ENCODE results near the gene SLC10A3.

Gene SLC10A3, protein sequence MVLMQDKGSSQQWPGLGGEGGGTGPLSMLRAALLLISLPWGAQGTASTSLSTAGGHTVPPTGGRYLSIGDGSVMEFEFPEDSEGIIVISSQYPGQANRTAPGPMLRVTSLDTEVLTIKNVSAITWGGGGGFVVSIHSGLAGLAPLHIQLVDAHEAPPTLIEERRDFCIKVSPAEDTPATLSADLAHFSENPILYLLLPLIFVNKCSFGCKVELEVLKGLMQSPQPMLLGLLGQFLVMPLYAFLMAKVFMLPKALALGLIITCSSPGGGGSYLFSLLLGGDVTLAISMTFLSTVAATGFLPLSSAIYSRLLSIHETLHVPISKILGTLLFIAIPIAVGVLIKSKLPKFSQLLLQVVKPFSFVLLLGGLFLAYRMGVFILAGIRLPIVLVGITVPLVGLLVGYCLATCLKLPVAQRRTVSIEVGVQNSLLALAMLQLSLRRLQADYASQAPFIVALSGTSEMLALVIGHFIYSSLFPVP

DNA sequence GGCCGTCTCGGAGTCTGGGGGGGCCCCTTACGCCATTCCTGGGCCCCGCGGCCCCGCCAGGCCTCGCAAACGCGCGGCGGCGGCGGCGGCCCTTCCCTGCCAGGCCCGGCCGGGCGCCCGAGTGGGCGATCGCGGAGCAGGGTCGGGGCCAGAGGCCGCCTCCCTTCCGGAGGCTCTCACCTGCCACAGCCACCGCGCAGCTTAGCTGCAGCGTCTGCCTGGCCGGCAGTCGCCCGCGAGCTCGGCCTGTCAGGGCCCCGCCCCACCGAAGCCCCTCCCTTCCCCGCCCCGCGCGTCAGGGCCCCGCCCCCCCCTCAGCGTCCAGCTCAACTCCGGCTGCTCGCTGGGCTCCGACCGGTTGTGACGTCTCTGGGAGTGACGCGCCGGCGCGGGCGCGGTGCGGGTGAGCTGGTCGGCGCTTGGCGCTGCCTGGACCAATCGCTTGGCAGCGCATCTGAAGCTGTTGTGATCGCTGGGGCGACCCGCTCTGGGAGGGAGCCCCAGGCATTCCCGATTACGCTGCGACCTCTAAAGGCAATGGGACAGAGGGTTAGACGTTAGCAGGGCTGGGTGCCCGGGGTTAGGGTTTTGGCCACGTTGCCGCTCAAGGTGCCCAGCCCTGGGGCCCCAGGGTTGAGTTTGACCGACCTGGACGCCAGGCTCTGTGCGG, at the start of gene SLC10A3:
Gene SLC10A3, minus strand, starts transcription at position 216 of the 670 bp plus-strand sequence. CDS start 1,689 bp downstream, outside the sequence.
- peak; percentile 78 to 84 for DNase-seq (ENCODE audit: low read depth in 2 of 2)

DNA sequence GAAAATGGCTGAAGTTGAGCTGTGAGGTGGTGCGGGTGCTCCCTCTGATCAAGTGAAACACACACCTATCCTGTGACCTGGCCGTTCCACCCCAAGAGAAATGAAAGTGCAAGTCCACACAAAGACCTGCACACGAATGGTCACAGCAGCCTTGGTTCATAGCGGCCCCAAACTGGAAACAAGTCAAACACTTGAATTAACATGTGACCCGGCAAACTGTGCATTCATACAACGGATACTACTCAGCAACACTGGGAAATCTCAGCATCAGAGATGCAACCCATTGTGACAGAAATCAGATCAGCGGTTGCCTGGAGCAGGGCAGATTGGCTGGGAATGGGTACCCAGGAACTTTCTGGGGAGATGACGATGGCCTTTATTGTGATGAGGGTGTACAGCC, 48.6 kb upstream of the SLC10A3 start:
- DNase-seq (ENCODE audit: low read depth in 2 of 2): no peak

DNA sequence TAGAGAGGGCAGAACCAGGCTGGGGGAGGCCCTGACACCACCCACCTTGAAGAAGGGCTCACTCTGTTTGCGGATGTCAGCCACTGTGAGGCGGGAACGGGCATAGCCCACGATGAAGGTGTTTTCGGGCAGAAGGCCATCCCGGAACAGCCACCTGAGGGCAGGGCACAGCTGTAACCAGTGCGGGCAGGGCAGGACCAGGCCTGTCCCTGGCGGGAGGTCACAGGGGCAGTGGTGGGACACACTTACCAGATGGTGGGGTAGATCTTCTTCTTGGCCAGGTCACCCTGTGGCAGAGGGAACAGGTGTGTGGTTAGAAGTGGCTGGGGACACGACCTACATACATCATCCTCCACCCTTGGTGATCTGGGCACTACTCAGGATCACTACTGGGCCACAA, 45.5 kb upstream of the SLC10A3 start:
- DNase-seq (ENCODE audit: low read depth in 2 of 2): no peak

DNA sequence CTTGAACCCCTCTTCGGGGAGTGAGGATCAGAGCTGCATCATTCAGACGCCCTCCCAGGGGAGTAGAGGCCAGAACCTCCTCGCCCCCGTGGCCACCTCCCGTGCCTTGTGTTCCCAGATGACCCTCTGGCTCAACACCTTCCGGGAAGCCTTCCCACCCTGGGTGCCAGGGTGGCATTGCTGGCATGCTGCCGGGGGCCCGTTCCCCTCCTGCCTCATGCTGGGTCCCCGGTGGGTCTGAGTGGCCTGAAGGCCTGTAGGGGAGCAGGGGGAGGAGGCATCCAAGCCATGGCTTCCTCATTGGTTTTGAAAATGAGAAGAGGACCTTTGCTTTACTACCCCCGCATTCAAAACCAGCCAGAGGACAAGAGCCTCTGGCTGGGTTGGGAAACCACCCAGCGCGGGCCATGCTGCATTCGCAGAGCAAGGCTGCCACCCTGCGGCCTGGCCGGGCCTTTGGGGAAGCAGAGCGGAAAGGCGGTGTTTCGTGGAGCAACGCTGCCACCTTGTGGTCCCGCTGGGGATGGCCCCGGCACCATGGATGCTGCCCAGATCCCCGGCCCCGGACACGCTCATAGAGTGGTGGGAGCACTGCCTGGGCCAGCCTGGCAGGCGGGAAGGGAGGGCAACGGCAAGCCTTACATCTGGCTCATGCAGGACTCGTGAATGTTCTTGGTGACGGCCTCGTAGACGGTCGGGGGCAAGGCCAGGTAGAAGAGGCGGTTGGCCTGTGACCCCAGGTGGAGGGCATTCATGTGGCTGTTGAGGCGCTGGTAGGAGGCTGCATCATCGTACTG, 44.3 kb upstream of the SLC10A3 start:
- DNase-seq (ENCODE audit: low read depth in 2 of 2): peak; percentile 68 to 83

DNA sequence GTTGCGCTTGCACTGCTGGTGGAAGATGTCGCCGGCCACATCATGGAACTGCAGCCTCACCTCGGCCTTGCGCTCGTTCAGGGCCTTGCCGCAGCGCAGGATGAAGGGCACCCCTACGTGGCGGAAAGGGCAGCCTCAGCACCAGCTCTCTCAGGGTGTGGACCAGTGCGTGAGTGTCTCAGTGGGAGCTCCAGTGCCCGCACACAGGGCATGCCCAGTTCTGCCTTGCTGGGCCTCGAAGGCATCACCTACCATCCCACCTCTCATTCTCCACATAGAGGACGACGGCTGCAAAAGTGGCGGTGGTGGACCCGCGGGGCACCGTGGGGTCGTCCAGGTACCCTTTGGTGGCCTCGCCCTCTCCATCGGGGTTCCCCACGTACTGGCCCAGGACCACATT, 42.3 kb upstream of the SLC10A3 start:
- no peak for DNase-seq (ENCODE audit: low read depth in 2 of 2)

DNA sequence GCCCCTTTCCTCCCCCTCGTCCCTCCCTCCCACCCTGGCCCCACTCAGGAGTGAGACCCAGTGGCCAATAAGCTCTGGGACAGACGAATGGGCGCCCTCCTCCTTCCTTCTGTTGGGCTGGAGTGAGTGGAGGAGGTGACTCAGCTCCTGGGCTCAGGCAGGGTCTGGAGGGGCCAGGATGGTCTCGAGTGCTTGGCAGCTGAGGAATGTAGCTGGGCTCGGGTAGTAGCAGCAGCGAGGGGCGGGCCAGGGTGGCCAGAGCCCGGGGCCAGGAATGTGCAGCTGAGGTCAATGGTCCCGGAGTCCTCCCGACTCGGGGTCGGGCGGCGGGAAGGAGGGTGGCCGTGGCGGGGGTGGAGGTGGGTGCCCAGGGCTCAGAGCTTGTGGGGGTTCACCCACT, 41.2 kb upstream of the SLC10A3 start:
- no peak for DNase-seq (ENCODE audit: low read depth in 2 of 2)

DNA sequence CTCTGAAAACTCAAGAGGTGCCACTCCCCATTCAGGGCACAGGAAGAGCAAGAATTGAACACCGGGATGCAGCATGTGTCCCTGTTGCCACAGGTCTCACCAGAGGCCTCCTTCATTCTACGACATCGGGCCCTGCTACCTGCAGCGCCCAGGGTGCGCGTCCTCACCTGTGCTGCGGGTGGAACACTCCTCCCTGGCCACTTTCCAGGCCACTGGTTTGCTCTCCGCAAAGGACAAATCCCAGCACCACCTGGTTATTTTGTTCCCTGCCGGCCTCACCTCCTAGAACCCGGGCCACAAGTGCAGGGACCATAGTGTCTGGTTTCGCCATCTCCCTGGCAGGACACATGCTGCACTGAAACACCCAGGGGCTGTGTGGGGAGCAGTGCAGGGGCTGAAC, 39.9 kb upstream of the SLC10A3 start:
- DNase-seq (ENCODE audit: low read depth in 2 of 2): no peak

DNA sequence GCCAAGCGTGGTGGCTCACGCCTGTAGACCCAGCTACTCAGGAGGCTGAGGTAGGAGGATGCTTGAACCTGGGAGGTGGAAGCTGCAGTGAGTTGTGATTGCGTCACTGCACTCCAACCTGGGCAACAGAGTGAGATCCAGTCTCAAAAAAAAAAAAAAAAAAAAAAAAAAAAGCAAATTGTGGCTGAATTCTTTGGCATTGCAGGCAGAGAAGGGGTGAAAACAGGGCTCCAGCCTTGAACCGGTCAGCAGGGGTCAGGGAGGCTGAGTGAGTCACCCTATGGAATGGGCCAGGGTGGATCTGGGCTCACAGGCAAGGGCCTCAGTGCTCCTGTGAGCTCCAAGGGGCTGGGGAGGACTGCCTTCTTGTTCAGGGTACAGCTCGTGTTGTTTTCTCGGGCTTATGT, 38.8 kb upstream of the SLC10A3 start:
- DNase-seq (ENCODE audit: low read depth in 2 of 2): no peak

DNA sequence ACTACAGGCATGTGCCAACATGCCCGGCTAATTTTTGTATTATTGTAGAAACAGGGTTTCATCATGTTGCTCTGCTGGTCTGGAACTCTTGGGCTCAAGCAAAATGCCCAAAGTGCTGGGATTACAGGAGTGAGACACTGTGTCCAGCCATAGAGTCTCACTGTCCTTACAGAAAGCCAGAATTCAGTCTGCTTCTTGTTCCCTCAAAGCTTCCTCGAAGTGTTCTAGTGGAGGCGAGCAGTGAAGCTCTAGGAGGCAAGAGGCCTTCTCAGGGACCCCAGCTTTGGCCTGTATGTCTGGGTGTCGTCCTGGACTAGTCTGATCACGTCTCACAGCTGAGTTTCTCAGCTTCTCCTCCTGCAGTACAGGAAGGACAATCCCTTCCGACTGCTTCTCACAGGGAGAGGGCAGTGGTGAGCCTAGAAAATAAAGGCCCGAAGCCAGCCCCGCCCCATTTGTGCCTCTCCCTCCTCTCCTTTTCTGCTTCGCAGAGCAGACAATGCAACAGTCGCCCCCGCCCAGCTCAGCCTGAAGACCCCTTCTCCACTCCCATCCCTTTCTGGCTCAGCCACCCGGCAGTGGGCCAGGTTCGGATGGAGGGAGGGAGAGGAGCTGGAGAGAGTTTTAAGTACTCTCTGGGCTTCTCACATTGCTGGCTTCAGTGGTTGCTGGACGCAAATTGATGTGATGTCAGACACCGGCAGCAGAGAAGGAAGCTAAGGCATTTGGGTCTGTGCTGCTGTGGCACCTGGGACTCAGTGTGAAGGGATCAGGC, 36.7 kb upstream of the SLC10A3 start:
- peak; percentile 24 to 31 for DNase-seq (ENCODE audit: low read depth in 2 of 2)

DNA sequence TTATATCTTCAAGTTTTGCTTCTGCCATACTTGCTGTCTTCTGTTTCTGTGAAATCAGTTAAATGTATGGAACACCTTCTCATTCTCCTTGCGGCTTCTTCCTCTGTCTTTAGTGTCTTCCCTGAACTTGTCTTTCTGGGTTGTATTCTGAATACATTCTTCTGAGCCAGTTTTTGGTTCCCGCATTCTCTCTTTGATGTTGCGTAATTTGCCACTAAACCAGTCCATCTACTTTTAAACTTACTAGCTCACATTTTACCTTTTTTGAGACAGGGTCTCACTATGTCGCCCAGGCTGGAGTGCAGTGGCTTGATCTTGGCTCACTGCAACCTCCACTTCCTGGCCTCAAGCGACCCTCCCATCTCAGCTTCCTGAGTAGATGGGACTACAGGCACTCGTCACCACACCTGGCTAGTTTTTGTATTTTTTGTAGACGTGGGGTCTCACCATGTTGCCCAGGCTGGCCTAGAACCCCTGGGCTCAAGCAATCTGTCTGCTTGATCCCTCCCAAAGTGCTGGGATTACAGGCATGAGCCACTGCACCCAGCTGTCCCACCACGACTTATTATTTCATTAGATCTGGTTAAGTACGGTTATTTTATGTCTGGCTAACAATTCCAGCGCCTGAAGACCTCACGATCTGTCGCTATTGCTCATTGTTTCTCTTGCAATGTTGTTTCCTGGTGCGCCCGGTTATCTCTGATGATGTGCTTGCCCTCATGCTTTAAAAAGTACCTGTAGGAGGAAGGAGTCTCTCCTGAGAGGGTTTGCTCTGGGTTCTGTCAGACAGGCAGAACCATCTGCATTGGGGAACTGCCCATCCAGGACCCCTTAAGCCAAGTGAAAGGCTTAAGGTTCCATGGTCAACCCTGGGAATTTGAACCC, 35.4 kb upstream of the SLC10A3 start:
- DNase-seq (ENCODE audit: low read depth in 2 of 2): no peak

DNA sequence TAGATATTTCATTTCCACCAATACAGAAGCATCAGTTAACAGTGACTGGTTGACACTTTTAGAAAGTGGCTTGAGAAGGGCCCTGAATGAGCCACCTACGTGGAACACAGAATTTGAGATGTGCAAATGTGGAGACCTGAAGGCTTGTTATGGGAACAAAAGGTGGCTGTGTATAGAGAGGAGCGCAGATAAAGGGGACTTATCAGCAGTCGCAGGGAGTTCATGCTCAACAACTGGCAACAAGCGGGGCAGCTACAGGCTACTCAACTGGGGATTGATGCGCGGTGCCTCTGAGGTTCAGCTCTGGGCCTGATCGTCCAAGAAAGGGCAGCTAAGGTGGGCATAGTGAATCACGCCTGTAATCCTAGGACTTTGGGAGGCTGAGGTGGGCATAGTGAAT, 29.0 kb upstream of the SLC10A3 start:
- no peak for DNase-seq (ENCODE audit: low read depth in 2 of 2)

DNA sequence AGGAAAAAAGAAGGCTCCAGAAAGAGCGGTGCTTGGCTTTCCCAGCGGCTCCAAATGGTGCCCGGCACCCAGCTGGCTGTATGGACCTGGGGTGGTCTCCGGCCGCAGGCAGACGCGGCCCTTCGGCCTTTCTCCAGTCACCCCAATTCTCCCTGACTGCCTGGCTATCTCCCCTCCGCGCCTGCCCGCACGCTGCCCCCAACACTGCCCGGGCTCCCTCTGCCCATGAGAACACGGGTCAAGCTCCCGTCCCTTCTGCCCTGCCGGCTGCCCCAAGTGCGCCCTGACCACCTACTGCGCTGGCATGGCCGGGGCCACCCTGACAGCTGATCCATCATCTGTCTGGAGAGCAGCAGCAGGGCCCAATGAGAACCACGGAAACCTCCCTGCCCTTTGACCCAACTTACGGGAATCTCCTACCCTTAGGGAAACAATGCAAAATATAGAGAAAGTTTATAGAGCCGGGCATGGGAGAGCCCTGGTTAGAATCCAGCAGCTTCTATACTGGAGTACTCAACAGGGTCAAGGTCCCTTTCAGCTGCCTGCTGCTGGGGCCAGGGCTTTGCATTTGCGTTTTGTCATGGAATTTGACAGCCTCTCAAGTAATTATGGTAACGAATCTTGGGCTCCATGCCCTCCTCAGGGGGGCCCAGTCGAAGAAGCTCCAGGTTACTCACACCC, 26.8 kb upstream of the SLC10A3 start:
- DNase-seq (ENCODE audit: low read depth in 2 of 2): no peak

DNA sequence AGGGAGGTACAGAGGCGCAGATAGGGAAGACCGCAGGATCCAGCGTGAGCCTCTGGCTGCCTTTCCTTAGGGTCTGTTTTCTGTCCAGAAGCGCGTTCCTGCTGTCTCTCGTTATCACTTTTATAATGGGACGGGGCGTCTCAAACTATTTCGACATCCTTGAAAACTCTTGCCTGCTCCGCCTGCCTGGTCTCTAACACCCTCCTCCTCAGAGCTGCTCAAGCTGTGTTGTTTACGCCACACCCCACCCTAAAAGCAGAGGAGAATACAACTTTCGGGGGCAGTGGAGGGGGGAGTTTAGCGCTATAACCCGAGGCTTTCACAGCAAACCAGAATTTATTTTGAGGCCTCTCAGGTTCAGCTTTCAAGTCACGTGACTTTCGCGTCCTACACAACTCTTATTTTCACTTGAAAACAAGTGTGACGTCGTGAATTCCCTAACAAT, 26.2 kb upstream of the SLC10A3 start:
- DNase-seq (ENCODE audit: low read depth in 2 of 2): no peak

DNA sequence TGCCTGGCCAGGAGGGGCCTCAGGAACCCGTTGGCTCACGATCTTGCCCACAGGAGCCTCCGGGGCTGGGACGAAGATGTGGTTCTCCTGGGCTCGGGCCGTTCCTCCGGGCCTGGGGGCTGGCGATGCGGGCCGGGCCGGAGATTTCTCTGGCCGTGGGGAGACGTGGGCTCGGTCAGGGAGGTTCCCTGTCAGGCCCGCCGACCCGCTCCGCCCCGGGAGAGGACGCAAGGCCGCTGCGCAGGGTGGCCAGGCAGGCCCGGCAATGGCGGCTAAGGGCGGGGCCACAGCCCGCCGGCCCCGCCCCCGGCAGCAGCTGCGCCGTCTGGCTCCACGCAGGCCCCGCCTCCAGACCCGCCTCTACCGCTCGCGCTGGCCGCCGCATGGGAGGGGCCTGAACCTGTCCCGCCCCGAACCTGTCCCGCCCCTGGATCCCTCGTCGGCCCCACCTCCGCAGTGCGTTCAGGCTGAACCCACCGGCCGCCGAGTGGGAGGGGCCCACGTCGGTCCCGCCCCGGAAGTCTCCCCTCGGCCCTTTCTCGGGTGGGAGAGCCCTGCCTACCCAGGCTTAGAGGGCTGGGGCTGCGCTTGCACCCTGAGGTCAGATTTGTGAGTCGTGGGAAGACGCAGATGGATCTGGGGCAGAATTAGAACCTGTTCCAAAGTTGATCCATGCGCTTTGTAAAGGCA, 25.7 kb upstream of the SLC10A3 start, which contains the start of gene FAM3A:
Gene FAM3A, minus strand, starts transcription at position 267 of the 690 bp plus-strand sequence. CDS start 460 bp downstream, outside the sequence.
- peak; percentile 83 to 90 for DNase-seq (ENCODE audit: low read depth in 2 of 2)

DNA sequence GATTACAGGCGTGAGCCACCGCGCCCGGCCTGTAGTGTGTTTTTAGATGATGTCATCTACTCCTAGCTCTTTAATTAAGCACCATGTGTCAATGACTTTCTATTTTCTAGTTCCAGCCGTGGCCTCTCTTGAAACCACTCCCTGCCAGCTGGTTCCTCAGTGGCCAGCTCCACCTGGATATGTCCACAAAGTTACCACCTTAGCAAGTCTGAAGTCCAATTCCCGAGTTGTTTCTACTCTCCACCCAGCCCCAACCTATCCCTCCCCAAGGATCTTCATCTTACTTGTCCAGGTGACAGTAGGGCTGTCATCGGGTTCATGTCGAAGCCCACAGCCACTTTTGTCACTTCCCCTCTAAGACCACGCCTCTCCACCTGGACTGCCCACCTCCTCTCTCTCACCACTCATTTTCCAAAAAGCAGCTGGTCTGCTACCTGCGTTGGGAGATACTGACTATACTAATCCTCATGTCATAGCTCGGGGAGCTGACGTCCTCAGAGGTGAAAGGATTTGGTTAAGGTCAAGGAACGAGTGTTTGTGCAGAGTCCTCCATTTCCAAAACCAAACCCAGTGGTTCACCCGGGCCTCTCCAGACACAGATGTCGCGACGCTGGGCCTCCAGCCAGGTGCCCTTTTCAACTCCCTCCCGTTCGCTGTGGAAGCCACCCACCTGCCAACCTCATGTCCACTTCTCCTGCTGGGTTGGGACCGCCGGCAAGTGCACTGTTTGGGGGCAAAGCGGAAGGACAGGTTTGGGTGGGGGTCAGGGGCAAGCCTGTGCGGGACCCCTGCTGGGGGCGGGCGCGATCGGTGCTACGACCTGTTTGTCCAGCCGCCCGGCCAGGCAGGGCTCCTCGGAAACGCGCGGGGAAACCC, 24.9 kb upstream of the SLC10A3 start:
- DNase-seq (ENCODE audit: low read depth in 2 of 2): no peak

DNA sequence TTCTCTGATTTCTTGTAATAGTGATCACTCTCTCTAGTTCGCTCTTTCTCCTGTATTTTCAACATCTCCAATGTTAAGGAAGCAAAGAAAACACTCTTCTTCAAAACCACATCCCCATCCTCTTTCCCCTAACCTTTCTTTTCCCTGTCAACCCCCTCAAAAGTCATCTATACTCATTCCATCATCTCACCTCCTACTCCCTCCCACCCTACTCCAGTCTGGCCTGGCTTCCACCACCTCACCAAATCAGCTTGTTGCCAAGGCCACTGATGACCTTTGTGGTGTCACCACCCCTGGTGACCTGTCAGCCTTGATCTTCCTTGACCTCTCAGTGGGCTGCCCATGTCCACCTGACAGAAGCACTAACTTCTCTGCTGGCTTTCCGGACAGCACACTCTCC, 23.3 kb upstream of the SLC10A3 start:
- no peak for DNase-seq (ENCODE audit: low read depth in 2 of 2)

DNA sequence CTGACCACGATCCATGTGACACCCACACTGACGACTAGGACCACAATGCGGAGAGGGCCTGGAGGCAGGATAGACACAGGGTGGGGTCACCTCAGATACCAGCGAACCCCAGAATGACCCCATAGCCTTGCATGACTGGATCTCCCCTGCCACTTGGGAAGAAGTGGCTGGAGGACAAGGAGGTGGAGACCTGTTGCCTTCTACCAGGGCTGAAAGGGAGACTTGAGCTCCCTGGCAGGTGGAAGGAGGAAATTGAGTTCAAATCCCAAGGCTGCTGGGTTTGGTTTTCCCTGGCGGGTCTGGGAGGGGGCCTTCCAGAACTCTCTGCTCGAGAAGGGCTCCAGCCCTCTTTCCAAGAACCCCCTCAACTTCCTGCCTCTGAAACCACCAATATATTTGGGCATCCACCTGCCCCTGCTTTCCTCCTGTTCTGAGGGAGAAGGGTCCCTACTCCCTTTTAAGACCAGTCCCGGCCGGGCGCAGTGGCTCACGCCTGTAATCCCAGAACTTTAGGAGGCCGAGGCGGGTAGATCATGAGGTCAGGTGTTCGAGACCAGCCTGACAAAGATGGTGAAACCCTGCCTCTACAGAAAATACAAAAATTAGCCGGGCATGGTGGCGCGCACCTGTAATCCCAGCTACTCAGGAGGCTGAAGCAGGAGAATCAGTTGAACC, 22.6 kb upstream of the SLC10A3 start:
- DNase-seq (ENCODE audit: low read depth in 2 of 2): no peak

DNA sequence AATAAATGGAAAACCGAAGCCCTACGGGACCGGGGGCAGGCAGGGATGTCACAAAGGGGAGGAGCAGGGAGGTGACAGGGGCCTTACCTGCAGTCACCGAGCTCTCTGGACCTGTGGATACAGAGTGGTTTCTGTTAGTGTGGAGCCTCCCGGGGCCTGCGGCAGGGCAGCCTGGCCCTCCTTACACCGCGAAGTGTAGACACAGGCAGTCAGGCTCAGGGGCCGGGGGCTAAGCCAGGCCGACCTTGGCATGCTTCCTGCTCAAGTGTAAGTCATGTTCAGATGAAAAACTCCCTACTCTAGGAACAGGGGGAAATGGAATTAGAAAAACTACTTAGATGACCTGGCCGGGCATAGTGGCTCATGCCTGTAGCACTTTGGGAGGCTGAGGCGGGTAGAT, 21.3 kb upstream of the SLC10A3 start:
- no peak for DNase-seq (ENCODE audit: low read depth in 2 of 2)

All from stimulated activated CD8-positive, alpha-beta memory T cell treated with anti-CD3 and anti-CD28 coated beads, Interleukin-7, amount 100 ng/mL, for 4 hours (primary cell).